ENCODE data around the gene CYP39A1.
A peak's percentile ranks its signal among the peaks of the same experiment; 100 is the strongest.
"Not testable (repeated sequence)": the region's sequence is repeated elsewhere in the genome, so short reads cannot be mapped to it uniquely, and the experiment has no call there.

CYP39A1 gene

GRCh38 chr6:46648108-46648507 is 4.5 kb downstream of the CYP39A1 start:
- DNase-seq: not testable (repeated sequence)

- no peak for DNase-seq
Measured at GRCh38 chr6:46645265-46645664, 7.4 kb downstream of the CYP39A1 start.

GRCh38 chr6:46642928-46643751 is 9.5 kb downstream of the CYP39A1 start:
- DNase-seq: no peak

DNA sequence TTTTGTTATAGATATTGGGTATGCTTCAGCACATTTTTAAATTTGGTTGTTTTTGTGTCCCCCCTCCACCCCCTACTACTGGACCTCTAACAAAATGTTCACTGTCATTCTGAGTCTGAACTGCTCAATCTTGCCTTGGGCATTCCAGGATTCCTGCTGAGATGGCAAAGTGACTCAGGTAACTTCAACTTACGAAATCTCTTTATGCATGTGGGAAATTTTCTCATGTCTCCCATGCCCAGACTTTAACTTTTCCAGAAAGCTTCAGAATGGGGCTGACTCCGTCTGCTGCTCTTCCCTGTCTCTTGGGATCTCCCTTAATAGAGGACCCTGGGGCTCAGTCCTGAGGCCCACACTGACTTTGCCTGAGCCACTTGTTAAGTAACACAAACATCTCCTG is 14.0 kb downstream of the CYP39A1 start:
- no peak for DNase-seq

GRCh38 chr6:46637933-46638332 is 14.7 kb downstream of the CYP39A1 start:
- DNase-seq: no peak

GRCh38 chr6:46637145-46637544 is 15.5 kb downstream of the CYP39A1 start:
- DNase-seq: no peak

- DNase-seq: no peak
Measured at GRCh38 chr6:46635462-46635861, 17.2 kb downstream of the CYP39A1 start.

DNA sequence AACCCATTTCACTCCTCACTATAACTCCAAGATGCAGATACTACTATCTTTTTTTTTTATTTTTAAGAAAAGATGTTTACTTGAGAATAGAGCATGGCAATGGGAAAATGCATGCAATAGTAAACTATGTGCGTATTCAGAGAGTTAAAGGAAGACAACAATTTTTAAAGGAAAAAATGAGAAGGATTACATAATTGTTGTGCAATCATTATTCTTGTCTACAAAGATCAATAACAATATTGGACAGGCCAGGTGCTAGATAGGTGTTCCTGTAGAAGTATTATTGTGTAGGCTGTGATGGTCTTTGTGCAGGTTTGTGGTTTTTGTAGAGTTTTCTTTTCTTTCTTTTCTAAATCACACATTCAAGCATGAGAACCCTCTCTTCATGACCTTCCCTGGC is 20.6 kb downstream of the CYP39A1 start:
- no peak for DNase-seq

- no peak for DNase-seq
Measured at GRCh38 chr6:46629691-46630090, 22.9 kb downstream of the CYP39A1 start.

DNA sequence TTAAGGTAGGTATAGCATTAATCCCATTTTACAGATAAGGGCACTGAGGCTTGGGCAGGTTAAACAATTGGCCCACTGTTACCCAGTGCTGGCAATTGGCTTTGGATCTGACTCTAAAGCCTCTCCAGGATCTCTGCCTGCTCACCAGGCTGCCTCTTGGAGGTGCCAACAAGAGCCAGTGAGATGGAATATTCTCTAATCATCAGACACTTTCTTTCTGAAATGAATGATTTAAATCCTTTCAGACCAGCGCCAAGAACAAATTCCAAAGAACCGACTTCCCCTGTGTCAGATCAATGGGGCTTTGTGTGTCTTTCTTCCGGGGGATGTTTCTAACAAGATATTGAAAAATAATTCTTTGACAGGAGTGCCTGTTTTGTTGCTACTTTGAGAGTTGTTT is 23.6 kb downstream of the CYP39A1 start:
- no peak for DNase-seq

GRCh38 chr6:46628498-46628897 is 24.1 kb downstream of the CYP39A1 start:
- DNase-seq: no peak

GRCh38 chr6:46626976-46627375 is 25.6 kb downstream of the CYP39A1 start:
- DNase-seq: no peak

DNA sequence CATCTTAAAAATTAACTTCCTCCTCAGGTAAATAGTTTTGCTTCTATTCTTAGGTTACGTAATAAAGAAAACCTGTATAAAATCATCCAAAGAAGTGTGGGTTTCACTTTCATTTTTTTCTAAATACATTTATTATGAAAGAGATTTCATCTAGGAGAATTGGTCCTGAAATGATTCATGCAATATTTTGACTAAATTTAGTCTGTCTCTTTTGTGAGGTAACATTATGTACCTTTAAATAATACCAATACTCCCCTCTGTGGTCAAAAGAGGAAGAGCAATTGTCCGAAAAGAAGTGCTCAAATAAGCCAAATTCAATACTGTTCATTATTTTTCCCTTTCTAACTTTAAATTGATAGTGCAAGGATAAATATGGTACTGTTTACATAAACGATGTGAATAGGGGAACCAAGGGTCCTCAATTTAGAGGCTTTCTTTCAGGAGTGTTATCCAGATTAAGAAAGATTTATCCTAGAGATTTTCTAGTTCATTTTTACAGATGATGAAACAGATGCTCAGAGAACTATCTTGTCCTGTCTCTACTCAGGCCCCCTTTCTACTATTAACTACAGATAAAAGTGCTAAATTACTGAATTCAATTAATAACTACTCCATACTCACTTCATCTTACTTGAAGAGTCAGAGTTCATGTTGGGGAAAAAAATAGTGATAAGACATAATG is 26.2 kb downstream of the CYP39A1 start:
- peak; percentile 40 to 57 (median 52) for DNase-seq

GRCh38 chr6:46618726-46619125 is 33.9 kb downstream of the CYP39A1 start:
- no peak for DNase-seq

DNA sequence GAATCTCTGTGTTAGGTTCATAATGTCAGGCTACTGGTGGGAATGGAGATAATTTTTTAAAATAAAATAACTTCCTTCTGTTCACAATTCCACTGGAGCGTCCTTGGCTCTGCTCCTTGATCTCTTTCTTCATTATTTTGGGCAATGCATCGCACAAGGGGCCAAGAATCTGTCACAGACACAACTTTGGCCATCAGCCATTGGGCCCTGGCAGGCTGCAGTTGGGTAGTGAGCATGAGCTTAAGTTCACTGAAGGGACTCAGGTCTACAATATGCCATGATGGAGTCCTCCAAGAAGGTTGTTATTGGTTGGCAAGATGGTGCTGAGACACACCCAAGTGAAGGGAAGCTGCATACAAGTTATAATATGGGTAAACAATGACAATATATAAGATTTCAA is 40.0 kb downstream of the CYP39A1 start:
- DNase-seq: no peak

DNA sequence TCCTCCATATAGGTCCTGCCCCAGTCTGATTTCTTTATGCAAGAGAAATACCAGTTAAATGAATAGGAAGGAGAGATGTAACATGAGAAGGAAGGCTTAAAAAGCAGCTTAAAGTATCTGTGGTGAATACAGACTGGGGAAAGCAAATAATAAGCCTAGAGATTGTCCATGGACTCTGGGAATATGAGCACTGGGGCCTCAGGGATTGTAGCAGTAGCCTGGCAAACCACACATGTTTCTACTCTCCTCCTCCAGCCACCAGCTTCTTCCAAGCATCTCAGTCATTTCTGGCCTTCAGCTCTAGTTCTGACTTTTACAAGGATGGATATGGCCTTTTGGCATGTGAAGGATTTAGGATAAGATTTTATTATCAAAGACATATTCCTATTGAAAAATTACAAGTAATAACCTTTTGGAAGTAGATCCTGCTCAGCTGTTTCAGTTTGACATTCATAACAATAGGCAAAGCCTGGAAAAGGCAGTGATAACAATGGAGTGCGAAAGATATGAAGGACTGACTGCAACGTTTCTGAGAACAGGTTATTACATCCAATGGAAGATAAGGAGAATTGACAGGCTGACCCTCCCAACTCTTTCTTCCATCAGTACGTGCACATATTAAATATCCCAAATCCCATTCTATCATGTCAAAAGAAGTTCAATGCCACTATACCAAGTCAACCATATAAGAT is 41.6 kb downstream of the CYP39A1 start:
- DNase-seq: no peak

DNA sequence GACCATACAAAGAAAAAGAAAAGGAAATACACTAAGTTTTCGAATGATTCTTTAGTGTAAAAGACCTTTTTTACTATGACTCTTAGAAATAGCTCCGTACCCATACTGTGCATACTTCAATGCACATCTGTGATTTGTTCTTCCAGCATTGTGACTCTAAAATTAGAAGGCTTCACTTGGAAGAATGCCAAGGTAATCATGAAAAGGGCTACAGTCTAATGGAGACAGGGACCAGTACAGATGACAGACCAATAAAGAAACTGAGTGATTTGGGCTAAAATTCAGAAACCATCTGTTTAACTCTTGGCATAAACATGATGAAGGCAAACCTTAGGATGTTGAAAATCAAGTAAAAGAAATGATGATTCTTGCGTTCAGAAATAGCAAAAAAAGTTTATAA is 46.3 kb downstream of the CYP39A1 start:
- DNase-seq: no peak

GRCh38 chr6:46605091-46605797 is 47.4 kb downstream of the CYP39A1 start:
- no peak for DNase-seq

- DNase-seq: no peak
Measured at GRCh38 chr6:46598215-46598614, 54.4 kb downstream of the CYP39A1 start.

DNA sequence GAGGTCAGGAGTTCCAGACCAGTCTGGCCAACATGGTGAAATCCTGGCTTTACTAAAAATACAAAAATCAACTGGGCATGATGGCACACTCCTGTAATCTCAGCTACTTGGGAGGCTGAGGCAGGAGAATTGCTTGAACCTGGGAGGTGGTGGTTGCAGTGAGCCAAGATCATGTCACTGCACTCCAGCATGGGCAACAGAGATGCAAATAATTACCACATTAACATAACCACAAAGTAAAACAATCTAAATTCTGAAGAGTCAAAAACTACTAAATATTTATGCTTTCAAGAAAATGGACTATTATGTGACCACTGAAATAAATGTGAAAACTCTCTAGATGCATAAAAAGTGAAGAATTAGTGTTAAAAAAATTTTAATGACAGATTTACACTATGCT is 59.9 kb downstream of the CYP39A1 start:
- no peak for DNase-seq

DNA sequence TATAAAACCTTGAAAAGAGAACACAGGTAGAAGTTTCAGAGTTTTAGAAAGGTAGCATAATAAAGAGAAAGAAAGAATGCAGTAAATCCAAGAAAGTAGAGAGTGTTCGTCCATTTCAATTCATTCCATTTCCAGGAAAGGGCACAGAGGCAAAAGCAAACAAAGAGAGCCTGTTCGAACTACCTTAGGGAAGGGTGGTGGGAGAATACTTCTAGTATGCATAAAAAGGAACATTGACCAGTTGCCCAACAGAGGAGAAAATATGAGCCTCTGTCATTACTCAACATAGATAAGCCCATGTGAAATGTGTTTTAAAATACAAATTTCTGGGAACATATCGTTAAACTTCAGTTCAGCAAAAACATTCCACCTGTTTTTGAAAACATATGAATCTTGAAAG is 60.6 kb downstream of the CYP39A1 start:
- no peak for DNase-seq

DNA sequence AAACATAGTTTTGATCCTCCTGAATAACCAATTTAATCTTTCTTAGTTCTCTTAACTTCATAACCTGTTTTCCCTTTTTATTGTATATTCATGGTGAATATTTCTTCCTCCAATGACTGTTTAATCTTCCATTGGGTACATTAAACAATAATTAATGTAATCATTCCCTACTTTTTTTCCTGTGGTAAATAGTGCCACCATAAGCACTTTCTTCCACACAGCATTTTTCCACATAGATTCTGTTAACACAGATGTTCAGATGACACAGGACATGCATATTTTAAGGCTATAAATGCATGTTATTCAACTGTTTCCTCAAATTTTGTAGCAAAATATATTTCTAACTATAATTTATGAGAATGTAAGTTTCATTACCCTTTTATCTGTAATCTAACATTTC is 61.9 kb downstream of the CYP39A1 start:
- DNase-seq: no peak

GRCh38 chr6:46586906-46587305 is 65.7 kb downstream of the CYP39A1 start:
- no peak for DNase-seq

All from suppressor macrophage treated with lipopolysaccharide for 1 hour (primary cell).